Measurements from ENCODE around the gene CCDC3.

Gene CCDC3

GRCh38 chr10:12962556-12962955 is 39.0 kb downstream of the CCDC3 start:
- no peak for TF ChIP-seq POLR2A (IDR thresholded peaks at IDR 0.05; ENCODE audit: low read length)
- TF ChIP-seq GATA1 (IDR thresholded peaks at IDR 0.05; ENCODE audit: low read depth, low read length): no peak

DNA sequence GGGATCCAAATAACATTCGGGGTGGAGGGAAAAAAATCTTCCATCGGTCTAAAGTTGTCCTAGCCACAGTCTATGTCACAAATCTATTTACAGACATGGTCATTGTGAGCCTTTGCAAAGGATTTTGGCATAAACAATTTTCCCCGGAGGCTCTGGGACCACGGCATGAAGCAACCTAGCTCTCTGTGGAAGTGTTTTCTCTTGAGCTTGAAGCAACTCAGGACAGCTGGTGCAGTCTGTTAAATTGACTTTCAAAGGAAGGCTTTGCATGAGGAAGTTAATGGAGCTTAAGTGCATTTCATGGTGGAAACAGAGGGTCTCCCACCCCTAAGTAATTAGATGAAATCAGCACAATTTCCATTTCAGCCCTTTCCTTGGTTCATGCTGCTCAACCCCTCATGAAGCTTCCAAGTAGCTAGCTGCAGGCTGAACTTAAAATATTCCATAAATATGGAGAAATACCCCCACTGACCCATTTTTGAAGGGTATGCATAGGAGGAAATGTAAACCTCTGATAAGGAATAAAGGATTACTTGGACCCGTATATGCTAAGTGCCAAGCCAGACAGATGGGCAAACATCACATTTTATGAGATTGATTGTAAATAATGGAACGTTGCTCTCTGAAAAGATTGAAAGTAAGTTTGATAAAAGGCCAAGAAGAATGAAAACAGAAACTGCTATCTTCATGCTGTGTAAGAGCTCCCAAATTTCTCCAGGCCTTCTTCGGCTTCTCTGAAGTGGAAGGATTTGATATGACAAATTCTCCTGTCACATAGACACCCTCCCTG is 39.9 kb downstream of the CCDC3 start:
- DNase-seq: no peak
- TF ChIP-seq GATA1 (IDR thresholded peaks at IDR 0.05; ENCODE audit: low read depth, low read length) (no peak), POLR2A (IDR thresholded peaks at IDR 0.05; ENCODE audit: low read length) (no peak)

More at GRCh38 chr10:12962556-12962955, 39.0 kb downstream of the CCDC3 start:
- DNase-seq: no peak

DNA sequence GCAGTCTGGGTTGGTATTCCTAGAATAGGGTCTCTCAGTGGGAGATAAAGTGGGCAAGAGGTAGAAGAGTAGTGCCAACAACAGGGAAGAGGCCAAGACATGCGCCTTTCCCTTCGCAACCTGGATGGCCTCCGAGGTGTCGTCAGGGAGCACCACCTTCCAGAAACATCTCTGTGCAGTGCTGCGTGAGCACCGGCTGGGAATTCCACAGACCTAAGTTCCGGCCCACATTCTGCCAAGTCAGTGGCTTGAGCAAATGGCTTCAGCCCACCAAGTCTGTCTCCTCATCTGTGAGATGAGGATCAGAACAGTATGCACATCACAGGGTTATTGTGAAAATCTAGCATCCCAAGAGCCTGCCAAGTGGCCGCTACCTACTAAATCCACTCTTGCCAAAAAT is 40.6 kb downstream of the CCDC3 start:
- TF ChIP-seq GATA1 (IDR thresholded peaks at IDR 0.05; ENCODE audit: low read depth, low read length): no peak
- TF ChIP-seq POLR2A (IDR thresholded peaks at IDR 0.05; ENCODE audit: low read length): no peak
- DNase-seq: no peak

DNA sequence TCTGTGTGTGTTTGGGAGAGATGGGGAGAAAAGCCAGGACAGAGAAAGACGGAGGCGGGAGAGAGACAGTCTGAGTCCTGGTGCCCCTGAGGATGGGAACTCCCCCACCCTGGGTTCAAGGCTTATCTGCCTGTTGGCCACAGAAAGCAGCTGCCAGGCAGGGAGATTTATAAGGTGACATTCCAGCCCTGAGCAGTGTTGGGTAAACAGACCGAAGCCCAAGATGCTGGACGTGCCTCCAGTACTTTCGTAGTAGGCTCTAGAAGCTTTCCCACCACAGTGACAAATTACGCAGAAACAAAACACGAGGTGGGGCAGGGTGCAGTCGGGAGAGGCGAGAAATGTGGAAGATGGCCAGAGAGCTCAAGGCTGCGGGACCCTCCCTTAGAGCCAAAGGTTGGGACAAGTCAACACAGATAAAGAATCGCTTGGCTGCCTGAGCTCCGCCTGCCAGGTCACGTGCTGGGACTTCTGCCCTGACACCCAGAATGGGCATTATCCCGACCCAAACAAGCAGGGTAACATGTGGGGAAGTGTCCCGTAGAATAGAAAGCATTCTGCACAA is 41.1 kb downstream of the CCDC3 start:
- TF ChIP-seq GATA1 (IDR thresholded peaks at IDR 0.05; ENCODE audit: low read depth, low read length): no peak
- no peak for TF ChIP-seq POLR2A (IDR thresholded peaks at IDR 0.05; ENCODE audit: low read length)
- DNase-seq: no peak

- TF ChIP-seq GATA1 (IDR thresholded peaks at IDR 0.05; ENCODE audit: low read depth, low read length) (no peak), POLR2A (IDR thresholded peaks at IDR 0.05; ENCODE audit: low read length) (no peak)
- DNase-seq: no peak
Observed at GRCh38 chr10:12958546-12959110, 42.9 kb downstream of the CCDC3 start.

- no peak for DNase-seq
- no peak for TF ChIP-seq POLR2A (IDR thresholded peaks at IDR 0.05; ENCODE audit: low read length)
- TF ChIP-seq GATA1 (IDR thresholded peaks at IDR 0.05; ENCODE audit: low read depth, low read length): no peak
Observed at GRCh38 chr10:12957081-12957480, 44.4 kb downstream of the CCDC3 start.

GRCh38 chr10:12954866-12955265 is 46.6 kb downstream of the CCDC3 start:
- TF ChIP-seq GATA1 (IDR thresholded peaks at IDR 0.05; ENCODE audit: low read depth, low read length) (no peak), POLR2A (IDR thresholded peaks at IDR 0.05; ENCODE audit: low read length) (no peak)
- DNase-seq: no peak

- TF ChIP-seq POLR2A (IDR thresholded peaks at IDR 0.05; ENCODE audit: low read length) (no peak), GATA1 (IDR thresholded peaks at IDR 0.05; ENCODE audit: low read depth, low read length) (no peak)
- DNase-seq: peak; percentile 28 to 49
Observed at GRCh38 chr10:12950583-12951128, 50.9 kb downstream of the CCDC3 start.

DNA sequence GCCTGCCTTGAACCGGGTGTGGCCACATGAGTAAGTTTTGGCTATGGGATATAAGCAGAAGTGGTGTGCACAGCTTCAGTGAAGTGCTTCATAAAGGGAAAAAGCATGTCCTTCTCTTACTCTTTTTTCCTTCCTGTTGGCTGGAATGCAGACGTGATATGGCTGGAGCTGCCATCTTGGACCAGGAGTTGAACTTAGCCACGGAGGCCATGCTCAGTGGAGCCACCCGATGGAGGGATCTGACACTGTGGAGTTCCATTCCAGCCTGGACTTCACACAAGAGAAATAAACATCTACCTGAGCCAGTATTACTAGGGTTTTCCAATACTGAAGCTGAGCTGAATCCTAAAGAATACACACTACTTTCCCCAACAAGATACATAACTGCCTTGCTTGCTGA is 52.3 kb downstream of the CCDC3 start:
- peak; percentile 14 to 15 for DNase-seq
- no peak for TF ChIP-seq GATA1 (IDR thresholded peaks at IDR 0.05; ENCODE audit: low read depth, low read length)
- no peak for TF ChIP-seq POLR2A (IDR thresholded peaks at IDR 0.05; ENCODE audit: low read length)

DNA sequence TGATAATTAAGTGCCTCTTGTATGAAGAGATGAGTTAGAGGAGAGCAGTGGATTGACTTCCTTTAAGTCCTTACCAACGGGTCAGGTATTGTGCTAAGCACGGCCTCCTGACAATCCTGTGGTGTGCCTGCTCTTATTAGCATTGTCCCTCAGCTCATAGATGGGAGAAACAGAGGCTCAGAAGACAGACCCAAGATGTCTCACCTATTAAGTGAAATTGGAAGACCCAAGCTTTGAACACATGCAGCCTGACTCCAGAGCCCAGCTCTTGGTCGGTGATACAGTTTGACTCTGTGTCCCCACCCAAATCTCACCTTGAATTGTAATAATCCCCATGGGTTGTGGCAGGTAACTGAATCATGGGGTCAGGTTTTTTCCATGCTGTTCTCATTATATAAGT is 53.8 kb downstream of the CCDC3 start:
- DNase-seq: no peak
- TF ChIP-seq GATA1 (IDR thresholded peaks at IDR 0.05; ENCODE audit: low read depth, low read length): no peak
- TF ChIP-seq POLR2A (IDR thresholded peaks at IDR 0.05; ENCODE audit: low read length): no peak

DNA sequence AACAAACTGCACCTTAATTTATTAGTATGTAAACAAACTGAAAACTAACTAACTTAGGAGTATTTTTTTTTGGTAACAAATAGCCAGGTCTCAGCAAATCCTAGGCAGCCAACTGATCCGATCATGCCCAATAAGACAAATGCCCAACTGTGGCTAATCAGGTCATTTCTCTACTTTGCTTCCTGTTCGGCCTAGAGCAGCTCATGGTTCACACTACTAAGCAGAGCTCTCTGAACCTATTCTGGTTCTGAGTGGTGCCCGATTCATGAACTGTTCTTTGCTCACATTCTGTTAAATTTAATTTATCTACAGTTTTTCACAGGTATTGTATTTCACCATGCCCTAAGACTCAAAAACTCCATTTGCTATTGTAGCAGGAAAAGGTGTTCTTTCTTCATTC is 55.1 kb downstream of the CCDC3 start:
- TF ChIP-seq POLR2A (IDR thresholded peaks at IDR 0.05; ENCODE audit: low read length) (no peak), GATA1 (IDR thresholded peaks at IDR 0.05; ENCODE audit: low read depth, low read length) (no peak)

GRCh38 chr10:12945690-12946359 is 55.7 kb downstream of the CCDC3 start:
- TF ChIP-seq POLR2A (IDR thresholded peaks at IDR 0.05; ENCODE audit: low read length) (no peak), GATA1 (IDR thresholded peaks at IDR 0.05; ENCODE audit: low read depth, low read length) (peak; percentile 28)
- DNase-seq: peak; percentile 76 to 94

More for the DNA sequence above, 55.1 kb downstream of the CCDC3 start:
- no peak for DNase-seq

DNA sequence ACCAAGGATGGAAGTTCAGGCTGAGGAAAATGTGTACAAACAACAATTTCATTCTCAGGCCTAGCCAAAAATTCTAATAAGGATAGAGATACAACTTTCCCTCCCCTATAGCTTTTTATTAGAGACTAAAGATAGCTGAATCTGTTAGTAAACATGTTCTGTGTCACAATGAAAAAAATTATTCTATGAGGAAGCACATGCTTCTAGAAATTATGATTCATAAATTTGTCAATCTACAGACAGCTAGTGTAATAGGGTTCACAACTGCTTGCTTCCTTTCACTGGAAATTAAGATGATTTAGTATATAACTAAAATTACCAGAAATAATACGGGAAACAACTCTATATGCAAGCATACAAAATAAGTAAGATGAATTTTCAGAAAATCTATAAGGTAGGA is 56.6 kb downstream of the CCDC3 start:
- TF ChIP-seq POLR2A (IDR thresholded peaks at IDR 0.05; ENCODE audit: low read length) (no peak), GATA1 (IDR thresholded peaks at IDR 0.05; ENCODE audit: low read depth, low read length) (no peak)
- DNase-seq: no peak

GRCh38 chr10:12943425-12943824 is 58.1 kb downstream of the CCDC3 start:
- no peak for DNase-seq
- no peak for TF ChIP-seq POLR2A (IDR thresholded peaks at IDR 0.05; ENCODE audit: low read length)
- TF ChIP-seq GATA1 (IDR thresholded peaks at IDR 0.05; ENCODE audit: low read depth, low read length): no peak
